A673 (cell line): ENCODE measurements around the gene ZNF74.
"Not testable (repeated sequence)": the region's sequence is repeated elsewhere in the genome, so short reads cannot be mapped to it uniquely, and the experiment has no call there.

Source experiments
- EZH2 ChIP-seq: fragments of 200-600 bp; sonication (generic); IDR thresholded peaks from 2 replicates; pipeline ENCODE4 v1.6.1; 2017; ENCODE audit warnings: borderline replicate concordance, low read depth, mild to moderate bottlenecking, mixed read lengths, antibody characterized with exemption, low read length; ENCODE audit not compliant: poor library complexity, severe bottlenecking
- TF ChIP-seq, protein P1 (sequence below): fragments of 300-800, 200-600 bp; sonication (generic); conservative IDR thresholded peaks from 2 replicates; pipeline ENCODE4 v1.5.1; 2017; ENCODE audit warnings: low read depth, mild to moderate bottlenecking, antibody characterized with exemption, low read length, moderate library complexity, mixed read lengths

DNA sequence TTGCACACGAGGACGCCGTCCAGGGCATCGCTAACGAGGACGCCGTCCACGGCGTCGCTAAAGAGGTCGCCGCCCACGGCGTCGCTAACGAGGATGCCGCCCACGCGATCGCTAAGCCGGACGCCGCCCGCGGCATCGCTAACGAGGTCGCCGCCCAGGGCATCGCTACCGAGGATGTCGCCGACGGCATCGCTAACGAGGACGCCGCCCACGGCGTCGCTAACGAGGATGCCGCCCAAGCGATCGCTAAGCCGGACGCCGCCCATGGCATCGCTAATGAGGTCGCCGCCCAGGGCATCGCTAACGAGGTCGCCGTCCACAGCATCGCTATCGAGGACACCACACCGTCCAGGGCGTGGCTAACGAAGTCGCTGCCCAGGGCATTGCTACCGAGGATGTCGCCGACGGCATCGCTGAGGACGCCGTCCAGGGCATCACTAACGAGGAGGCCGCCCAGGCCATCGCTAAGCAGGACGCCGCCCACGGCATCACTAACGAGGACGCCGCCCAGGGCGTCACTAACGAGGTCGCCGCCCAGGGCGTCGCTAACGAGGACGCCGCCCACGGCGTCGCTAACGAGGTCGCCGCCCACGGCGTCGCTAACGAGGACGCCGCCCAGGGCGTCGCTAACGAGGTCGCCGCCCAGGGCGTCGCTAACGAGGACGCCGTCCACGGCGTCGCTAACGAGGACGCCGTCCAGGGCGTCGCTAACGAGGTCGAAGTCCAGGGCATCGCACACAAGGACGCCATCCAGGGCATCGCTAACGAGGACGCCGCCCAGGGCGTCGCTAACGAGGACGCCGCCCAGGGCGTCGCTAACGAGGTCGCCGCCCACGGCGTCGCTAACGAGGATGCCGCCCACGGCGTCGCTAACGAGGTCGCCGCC is 32.8 kb upstream of the ZNF74 start:
- TF ChIP-seq, protein P1, sequence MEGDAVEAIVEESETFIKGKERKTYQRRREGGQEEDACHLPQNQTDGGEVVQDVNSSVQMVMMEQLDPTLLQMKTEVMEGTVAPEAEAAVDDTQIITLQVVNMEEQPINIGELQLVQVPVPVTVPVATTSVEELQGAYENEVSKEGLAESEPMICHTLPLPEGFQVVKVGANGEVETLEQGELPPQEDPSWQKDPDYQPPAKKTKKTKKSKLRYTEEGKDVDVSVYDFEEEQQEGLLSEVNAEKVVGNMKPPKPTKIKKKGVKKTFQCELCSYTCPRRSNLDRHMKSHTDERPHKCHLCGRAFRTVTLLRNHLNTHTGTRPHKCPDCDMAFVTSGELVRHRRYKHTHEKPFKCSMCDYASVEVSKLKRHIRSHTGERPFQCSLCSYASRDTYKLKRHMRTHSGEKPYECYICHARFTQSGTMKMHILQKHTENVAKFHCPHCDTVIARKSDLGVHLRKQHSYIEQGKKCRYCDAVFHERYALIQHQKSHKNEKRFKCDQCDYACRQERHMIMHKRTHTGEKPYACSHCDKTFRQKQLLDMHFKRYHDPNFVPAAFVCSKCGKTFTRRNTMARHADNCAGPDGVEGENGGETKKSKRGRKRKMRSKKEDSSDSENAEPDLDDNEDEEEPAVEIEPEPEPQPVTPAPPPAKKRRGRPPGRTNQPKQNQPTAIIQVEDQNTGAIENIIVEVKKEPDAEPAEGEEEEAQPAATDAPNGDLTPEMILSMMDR, result not testable (repeated sequence)
- not testable (repeated sequence) for TF ChIP-seq EZH2
